ENCODE measurements around the gene CTDSP2. TPM values are rescaled to one million over a fixed set of nuclear protein-coding genes. Genes with fewer than 3 reads are reported as not detected.

The CTDSP2 gene
- polyA plus RNA-seq, 1 of the 3 experiments (the other 2 are of a cell fraction): 119 TPM

DNA sequence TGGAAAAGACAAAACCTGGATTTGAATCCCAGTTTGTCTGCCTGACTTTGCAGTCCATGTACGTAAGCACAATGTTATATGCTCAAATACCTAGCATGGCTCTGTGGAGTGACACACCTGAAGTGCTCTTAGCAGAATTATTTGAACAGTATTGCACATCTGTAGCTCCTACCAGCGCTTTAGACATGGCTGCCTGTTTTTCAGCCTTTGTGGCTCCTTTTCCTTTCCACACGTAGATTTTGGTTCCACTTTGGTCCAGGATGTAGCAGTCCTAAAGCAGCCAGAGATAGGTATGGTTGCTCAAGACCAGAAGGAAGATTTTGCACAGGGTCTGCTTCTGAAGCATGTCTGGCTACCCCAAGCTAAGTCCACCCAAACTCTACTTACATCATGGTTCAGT lies 37.1 kb downstream of the CTDSP2 start:
- H3K9me2 ChIP-seq: no peaks in the 10 kb centered on the region
- H3K4me2 ChIP-seq: no peak overlapping the region
- H3K27me3 ChIP-seq (ENCODE audit: insufficient read depth): no peaks in the 10 kb centered on the region
- no peaks in the 10 kb centered on the region for H3K9me3 ChIP-seq
- H2AFZ ChIP-seq (ENCODE audit: low read depth): no peak overlapping the region
- H3K79me2 ChIP-seq (ENCODE audit: insufficient read depth): no peaks in the 10 kb centered on the region
- peaks cover 0 to 4% of the 10 kb centered on the region in 2 experiments; a peak in 1 of 4 replicates for H3K4me1 ChIP-seq (ENCODE audit: control insufficient read depth in 1 of 2, insufficient read depth in 2 of 2, low read depth in 1 of 2, low read length in 1 of 2)
- CTCF ChIA-PET: interaction anchor here (0.8 to 1.9 kb wide), 2 partner anchors 95 to 96 kb away, joined by 3 to 7 read pairs; no protein-coding TSS in a partner anchor
- H3K36me3 ChIP-seq (replicated peaks in 1 of 2; ENCODE audit: control insufficient read depth in 1 of 2, insufficient read depth in 2 of 2, low read length in 1 of 2): peaks cover 6 to 35% of the 10 kb centered on the region in 2 experiments
- no peak overlapping the region for H3K4me3 ChIP-seq (ENCODE audit: low read depth in 2 of 2, low read length in 1 of 2)
- no peaks in the 10 kb centered on the region for H3F3A ChIP-seq (replicated peaks; ENCODE audit: insufficient read depth)
- H3K27ac ChIP-seq (ENCODE audit: low read depth in 2 of 2, low read length in 1 of 2): no peak overlapping the region
- no peak overlapping the region for H3K9ac ChIP-seq
- 81% methylated on average over 3 of the region's 3 CpGs for WGBS (ENCODE audit: low lambda C conversion rate)
- DNase-seq: no peak
- TF ChIP-seq, protein P1, sequence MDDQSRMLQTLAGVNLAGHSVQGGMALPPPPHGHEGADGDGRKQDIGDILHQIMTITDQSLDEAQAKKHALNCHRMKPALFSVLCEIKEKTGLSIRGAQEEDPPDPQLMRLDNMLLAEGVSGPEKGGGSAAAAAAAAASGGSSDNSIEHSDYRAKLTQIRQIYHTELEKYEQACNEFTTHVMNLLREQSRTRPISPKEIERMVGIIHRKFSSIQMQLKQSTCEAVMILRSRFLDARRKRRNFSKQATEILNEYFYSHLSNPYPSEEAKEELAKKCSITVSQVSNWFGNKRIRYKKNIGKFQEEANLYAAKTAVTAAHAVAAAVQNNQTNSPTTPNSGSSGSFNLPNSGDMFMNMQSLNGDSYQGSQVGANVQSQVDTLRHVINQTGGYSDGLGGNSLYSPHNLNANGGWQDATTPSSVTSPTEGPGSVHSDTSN (IDR thresholded peaks at IDR 0.05): no peak
- TF ChIP-seq, protein P2, sequence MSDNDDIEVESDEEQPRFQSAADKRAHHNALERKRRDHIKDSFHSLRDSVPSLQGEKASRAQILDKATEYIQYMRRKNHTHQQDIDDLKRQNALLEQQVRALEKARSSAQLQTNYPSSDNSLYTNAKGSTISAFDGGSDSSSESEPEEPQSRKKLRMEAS (IDR thresholded peaks at IDR 0.05; ENCODE audit: low read depth): no peak
- TF ChIP-seq, protein P3, sequence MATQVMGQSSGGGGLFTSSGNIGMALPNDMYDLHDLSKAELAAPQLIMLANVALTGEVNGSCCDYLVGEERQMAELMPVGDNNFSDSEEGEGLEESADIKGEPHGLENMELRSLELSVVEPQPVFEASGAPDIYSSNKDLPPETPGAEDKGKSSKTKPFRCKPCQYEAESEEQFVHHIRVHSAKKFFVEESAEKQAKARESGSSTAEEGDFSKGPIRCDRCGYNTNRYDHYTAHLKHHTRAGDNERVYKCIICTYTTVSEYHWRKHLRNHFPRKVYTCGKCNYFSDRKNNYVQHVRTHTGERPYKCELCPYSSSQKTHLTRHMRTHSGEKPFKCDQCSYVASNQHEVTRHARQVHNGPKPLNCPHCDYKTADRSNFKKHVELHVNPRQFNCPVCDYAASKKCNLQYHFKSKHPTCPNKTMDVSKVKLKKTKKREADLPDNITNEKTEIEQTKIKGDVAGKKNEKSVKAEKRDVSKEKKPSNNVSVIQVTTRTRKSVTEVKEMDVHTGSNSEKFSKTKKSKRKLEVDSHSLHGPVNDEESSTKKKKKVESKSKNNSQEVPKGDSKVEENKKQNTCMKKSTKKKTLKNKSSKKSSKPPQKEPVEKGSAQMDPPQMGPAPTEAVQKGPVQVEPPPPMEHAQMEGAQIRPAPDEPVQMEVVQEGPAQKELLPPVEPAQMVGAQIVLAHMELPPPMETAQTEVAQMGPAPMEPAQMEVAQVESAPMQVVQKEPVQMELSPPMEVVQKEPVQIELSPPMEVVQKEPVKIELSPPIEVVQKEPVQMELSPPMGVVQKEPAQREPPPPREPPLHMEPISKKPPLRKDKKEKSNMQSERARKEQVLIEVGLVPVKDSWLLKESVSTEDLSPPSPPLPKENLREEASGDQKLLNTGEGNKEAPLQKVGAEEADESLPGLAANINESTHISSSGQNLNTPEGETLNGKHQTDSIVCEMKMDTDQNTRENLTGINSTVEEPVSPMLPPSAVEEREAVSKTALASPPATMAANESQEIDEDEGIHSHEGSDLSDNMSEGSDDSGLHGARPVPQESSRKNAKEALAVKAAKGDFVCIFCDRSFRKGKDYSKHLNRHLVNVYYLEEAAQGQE (IDR thresholded peaks at IDR 0.05; ENCODE audit: low read depth, low read length): no peak
- TF ChIP-seq RAD21 (IDR thresholded peaks at IDR 0.05; ENCODE audit: low read length): no peak
- no peak for TF ChIP-seq FOXM1 (IDR thresholded peaks at IDR 0.05; ENCODE audit: low read depth)
- TF ChIP-seq, protein P4, sequence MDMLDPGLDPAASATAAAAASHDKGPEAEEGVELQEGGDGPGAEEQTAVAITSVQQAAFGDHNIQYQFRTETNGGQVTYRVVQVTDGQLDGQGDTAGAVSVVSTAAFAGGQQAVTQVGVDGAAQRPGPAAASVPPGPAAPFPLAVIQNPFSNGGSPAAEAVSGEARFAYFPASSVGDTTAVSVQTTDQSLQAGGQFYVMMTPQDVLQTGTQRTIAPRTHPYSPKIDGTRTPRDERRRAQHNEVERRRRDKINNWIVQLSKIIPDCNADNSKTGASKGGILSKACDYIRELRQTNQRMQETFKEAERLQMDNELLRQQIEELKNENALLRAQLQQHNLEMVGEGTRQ (IDR thresholded peaks at IDR 0.05; ENCODE audit: borderline replicate concordance, low read depth, low read length): no peak
- TF ChIP-seq, protein P5, sequence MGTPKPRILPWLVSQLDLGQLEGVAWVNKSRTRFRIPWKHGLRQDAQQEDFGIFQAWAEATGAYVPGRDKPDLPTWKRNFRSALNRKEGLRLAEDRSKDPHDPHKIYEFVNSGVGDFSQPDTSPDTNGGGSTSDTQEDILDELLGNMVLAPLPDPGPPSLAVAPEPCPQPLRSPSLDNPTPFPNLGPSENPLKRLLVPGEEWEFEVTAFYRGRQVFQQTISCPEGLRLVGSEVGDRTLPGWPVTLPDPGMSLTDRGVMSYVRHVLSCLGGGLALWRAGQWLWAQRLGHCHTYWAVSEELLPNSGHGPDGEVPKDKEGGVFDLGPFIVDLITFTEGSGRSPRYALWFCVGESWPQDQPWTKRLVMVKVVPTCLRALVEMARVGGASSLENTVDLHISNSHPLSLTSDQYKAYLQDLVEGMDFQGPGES (IDR thresholded peaks at IDR 0.05; ENCODE audit: low read depth, low read length): no peak
- no peak for TF ChIP-seq EZH2phosphoT487 (IDR thresholded peaks at IDR 0.05; ENCODE audit: borderline replicate concordance, low read depth)
- no peak for TF ChIP-seq NFIC (IDR thresholded peaks at IDR 0.05; ENCODE audit: borderline replicate concordance)
- no peak for TF ChIP-seq GABPA (IDR thresholded peaks at IDR 0.05; ENCODE audit: low read depth)
- no peak for TF ChIP-seq FOSL2 (IDR thresholded peaks at IDR 0.05; ENCODE audit: borderline replicate concordance, low read depth)
- no peak for TF ChIP-seq POLR2AphosphoS5 (IDR thresholded peaks at IDR 0.05; ENCODE audit: low read depth, low read length)
- TF ChIP-seq, protein P6, sequence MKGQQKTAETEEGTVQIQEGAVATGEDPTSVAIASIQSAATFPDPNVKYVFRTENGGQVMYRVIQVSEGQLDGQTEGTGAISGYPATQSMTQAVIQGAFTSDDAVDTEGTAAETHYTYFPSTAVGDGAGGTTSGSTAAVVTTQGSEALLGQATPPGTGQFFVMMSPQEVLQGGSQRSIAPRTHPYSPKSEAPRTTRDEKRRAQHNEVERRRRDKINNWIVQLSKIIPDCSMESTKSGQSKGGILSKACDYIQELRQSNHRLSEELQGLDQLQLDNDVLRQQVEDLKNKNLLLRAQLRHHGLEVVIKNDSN (IDR thresholded peaks at IDR 0.05; ENCODE audit: borderline replicate concordance, low read depth): no peak
- no peaks in the 10 kb centered on the region for H4K20me1 ChIP-seq (ENCODE audit: insufficient read depth)
- POLR2A ChIA-PET: no interaction called here
